ENCODE data around the gene TRIM8. TPM values are rescaled to one million over a fixed set of nuclear protein-coding genes. Genes with fewer than 3 reads are reported as not detected.

The TRIM8 gene
- total RNA-seq, 1 experiment from 2014 or later = 37.0 TPM

GRCh38 chr10:102677331-102678067, 33.2 kb downstream of the TRIM8 start:
- H3K4me3 Mint-ChIP-seq = peak overlapping the region in 1 of 2 experiments; percentile 23; a peak in 2 of 5 replicates
- peak overlapping the region; percentile 46 to 85 (median 65); a peak in 3 of 7 replicates for H3K27ac Mint-ChIP-seq
- H3K23ac ChIP-seq (ENCODE audit: insufficient read length, low read depth, low read length) = no peak overlapping the region

More at GRCh38 chr10:102677331-102678067, 33.2 kb downstream of the TRIM8 start:
- no peak overlapping the region for H3K14ac ChIP-seq (ENCODE audit: insufficient read depth, low read length)
- no peak overlapping the region for H3K27ac ChIP-seq (ENCODE audit: insufficient read length, low read depth, low read length)
- H2BK12ac ChIP-seq (ENCODE audit: insufficient read length, low read depth, low read length) = no peak overlapping the region
- H4K5ac ChIP-seq (ENCODE audit: insufficient read length, low read depth, low read length) = no peak overlapping the region
- H4K8ac ChIP-seq (replicated peaks; ENCODE audit: insufficient read length, low read depth, low read length) = no peak overlapping the region
- no peak overlapping the region for H2BK5ac ChIP-seq (ENCODE audit: insufficient read length, low read length)
- no peaks in the 10 kb centered on the region for H3K9me3 ChIP-seq (ENCODE audit: control insufficient read depth, low read depth, low read length)
- H3K4me1 ChIP-seq (ENCODE audit: insufficient read depth, low read length) = peaks cover 15% of the 10 kb centered on the region; the same call in 1 of the 2 replicates
- no peak overlapping the region for H3K4me2 ChIP-seq (ENCODE audit: insufficient read depth, insufficient read length, low read length)
- DNase-seq = no peak
- H3K23me2 ChIP-seq (ENCODE audit: insufficient read length, low read depth, low read length, poor library complexity, severe bottlenecking) = no peaks in the 10 kb centered on the region
- H3K36me3 Mint-ChIP-seq (ENCODE audit: insufficient read depth in 1 of 3, low read depth in 3 of 3) = peaks cover 8 to 18% (median 15%) of the 10 kb centered on the region in 3 experiments; a peak in 6 of 7 replicates
- H3K9ac ChIP-seq (ENCODE audit: extremely low read depth, insufficient read length, low read length) = no peak overlapping the region
- H2AFZ ChIP-seq (ENCODE audit: low read length) = no peak overlapping the region
- no peak overlapping the region for H4K91ac ChIP-seq (ENCODE audit: insufficient read length, low read depth, low read length)
- no peak overlapping the region for H2AK5ac ChIP-seq (ENCODE audit: insufficient read length, low read length)
- H3K27me3 Mint-ChIP-seq (ENCODE audit: low read depth) = no peaks in the 10 kb centered on the region
- H3K27me3 ChIP-seq (ENCODE audit: insufficient read depth, low read length) = no peaks in the 10 kb centered on the region
- H2BK120ac ChIP-seq (ENCODE audit: low read depth, low read length, poor library complexity, severe bottlenecking) = no peak overlapping the region
- no peak overlapping the region for H3K18ac ChIP-seq (ENCODE audit: insufficient read length, low read depth, low read length)
- no peak for TF ChIP-seq CTCF (conservative IDR thresholded peaks at IDR 0.05)
- H3K4me1 Mint-ChIP-seq = peaks cover 68 to 74% of the 10 kb centered on the region in 2 experiments
- no peaks in the 10 kb centered on the region for H4K20me1 ChIP-seq (ENCODE audit: control insufficient read depth, insufficient read depth, insufficient read length)
- no peak overlapping the region for H2BK15ac ChIP-seq (ENCODE audit: low read depth, low read length)
- no peaks in the 10 kb centered on the region for H3K79me2 ChIP-seq (ENCODE audit: insufficient read depth, low read length)
- WGBS (ENCODE audit: extremely low coverage, insufficient read length, low lambda C conversion rate) = no CpG with 5 or more reads among the region's 9 CpGs
- no peak overlapping the region for H3T11ph ChIP-seq (ENCODE audit: low read length)
- no peak overlapping the region for H2BK20ac ChIP-seq (ENCODE audit: low read depth, low read length, poor library complexity, severe bottlenecking)
- no peaks in the 10 kb centered on the region for H3K9me3 Mint-ChIP-seq
- no peak overlapping the region for H3K56ac ChIP-seq (ENCODE audit: insufficient read length, low read depth, low read length)
- H3K79me1 ChIP-seq (ENCODE audit: insufficient read depth, low read depth, low read length, poor library complexity, severe bottlenecking) = no peaks in the 10 kb centered on the region
- no peak overlapping the region for H3K4ac ChIP-seq (ENCODE audit: low read depth, low read length)

Data from H9 (cell line).